Measurements from ENCODE around the gene ING2.
"Not testable (repeated sequence)": the region's sequence is repeated elsewhere in the genome, so short reads cannot be mapped to it uniquely, and the experiment has no call there.

GRCh38 chr4:183482515-183483095, 22.3 kb upstream of the ING2 start:
- TF ChIP-seq CTCF, POLR2A (IDR thresholded peaks at IDR 0.05): not testable (repeated sequence)
